ENCODE data around the gene METTL2B.
"Not testable (repeated sequence)": the region's sequence is repeated elsewhere in the genome, so short reads cannot be mapped to it uniquely, and the experiment has no call there.

METTL2B gene

GRCh38 chr7:128455543-128456254 is 20.8 kb upstream of the METTL2B start, which contains the start of gene HILPDA:
TSS of gene HILPDA (plus strand) at chr7:128455878. CDS start at chr7:128457269, 1,391 bp downstream.
- peak; percentile 95 to 97 (median 96) for DNase-seq

GRCh38 chr7:128456255-128456725 is 20.3 kb upstream of the METTL2B start:
- peak in 2 of 3 experiments; percentile 42 to 87 for DNase-seq

- DNase-seq: not testable (repeated sequence)
Observed at GRCh38 chr7:128457385-128457784, 19.2 kb upstream of the METTL2B start.

GRCh38 chr7:128458956-128459355 is 17.6 kb upstream of the METTL2B start:
- DNase-seq: no peak

GRCh38 chr7:128459394-128459878 is 17.1 kb upstream of the METTL2B start:
- peak; percentile 25 to 73 (median 43) for DNase-seq

- DNase-seq: no peak
Observed at GRCh38 chr7:128462460-128462859, 14.1 kb upstream of the METTL2B start.

- not testable (repeated sequence) for DNase-seq
Observed at GRCh38 chr7:128463345-128463744, 13.2 kb upstream of the METTL2B start.

- not testable (repeated sequence) for DNase-seq
Observed at GRCh38 chr7:128463933-128464332, 12.6 kb upstream of the METTL2B start.

GRCh38 chr7:128466871-128467270 is 9.7 kb upstream of the METTL2B start:
- not testable (repeated sequence) for DNase-seq

- not testable (repeated sequence) for DNase-seq
Observed at GRCh38 chr7:128477336-128477690, 765 bp downstream of the METTL2B start.

GRCh38 chr7:128479082-128479481 is 2.5 kb downstream of the METTL2B start:
- DNase-seq: not testable (repeated sequence)

- DNase-seq: not testable (repeated sequence)
Observed at GRCh38 chr7:128488134-128488533, 11.6 kb downstream of the METTL2B start.

GRCh38 chr7:128497405-128497804 is 20.9 kb downstream of the METTL2B start:
- no peak for DNase-seq

GRCh38 chr7:128505416-128505815 is 28.9 kb downstream of the METTL2B start:
- DNase-seq: not testable (repeated sequence)

- DNase-seq: not testable (repeated sequence)
Observed at GRCh38 chr7:128506819-128507218, 30.3 kb downstream of the METTL2B start.

- DNase-seq: not testable (repeated sequence)
Observed at GRCh38 chr7:128507321-128507993, 30.9 kb downstream of the METTL2B start.

- not testable (repeated sequence) for DNase-seq
Observed at GRCh38 chr7:128511692-128512091, 35.1 kb downstream of the METTL2B start.

- not testable (repeated sequence) for DNase-seq
Observed at GRCh38 chr7:128515232-128515631, 38.7 kb downstream of the METTL2B start.

- not testable (repeated sequence) for DNase-seq
Observed at GRCh38 chr7:128517023-128517422, 40.5 kb downstream of the METTL2B start.

GRCh38 chr7:128523226-128523931 is 46.8 kb downstream of the METTL2B start:
- DNase-seq: peak; percentile 20 to 88 (median 76)

GRCh38 chr7:128523932-128524524 is 47.5 kb downstream of the METTL2B start:
- not testable (repeated sequence) for DNase-seq

GRCh38 chr7:128525584-128525983 is 49.0 kb downstream of the METTL2B start:
- DNase-seq: peak in 1 of 3 experiments; percentile 13

GRCh38 chr7:128526062-128526466 is 49.5 kb downstream of the METTL2B start:
- DNase-seq: peak in 1 of 3 experiments; percentile 14

Measured in NCI-H1417 (cell line).